ENCODE data around the gene LTF. TPM values are rescaled to one million over a fixed set of nuclear protein-coding genes. Genes with fewer than 3 reads are reported as not detected.

LTF gene
- total and polyA plus RNA-seq, 2 donors (not counting 1 experiment from before 2014, with no cell fraction given): 0.22 TPM; not detected in 1

DNA sequence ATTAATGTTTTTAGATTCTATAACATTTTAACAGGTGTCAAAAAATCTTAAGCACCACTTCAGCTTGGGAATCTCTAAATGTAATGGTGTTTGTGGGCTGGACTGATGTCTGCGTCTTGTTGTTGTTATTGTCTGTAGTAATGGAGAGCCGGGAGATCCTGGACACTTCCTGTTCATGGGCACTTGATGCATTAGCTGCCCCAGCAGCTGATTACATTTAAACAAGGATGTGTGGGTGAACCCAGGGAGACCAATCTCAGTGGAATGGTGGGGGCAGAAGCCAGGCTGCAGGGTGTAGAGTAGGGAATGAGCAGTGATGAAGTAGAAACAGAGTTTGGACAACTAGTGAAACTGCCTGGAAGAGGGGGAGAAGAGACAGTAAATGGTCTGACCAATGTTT, 65.6 kb downstream of the LTF start:
- Mint-ChIP-seq H3K27ac (no peak overlapping the region), H3K27me3 (no peaks in the 10 kb centered on the region), H3K9me3 (ENCODE audit: insufficient read depth) (peaks cover 3% of the 10 kb centered on the region), H3K4me3 (no peak overlapping the region), H3K4me1 (peaks cover 24% of the 10 kb centered on the region)
- CTCF ChIA-PET: interaction anchor here (1.3 to 1.4 kb wide), 2 partner anchors 10 to 304 kb away, joined by 3 read pairs; no protein-coding TSS in a partner anchor
- no peak overlapping the region for H2AFZ ChIP-seq (ENCODE audit: insufficient read depth, low read depth, low read length, poor library complexity, severe bottlenecking)
- H3K4me1 ChIP-seq (ENCODE audit: control insufficient read depth in 2 of 2, insufficient read depth in 2 of 2, low read length in 2 of 2): peaks cover 10 to 16% of the 10 kb centered on the region in 2 donors
- TF ChIP-seq, protein P1, sequence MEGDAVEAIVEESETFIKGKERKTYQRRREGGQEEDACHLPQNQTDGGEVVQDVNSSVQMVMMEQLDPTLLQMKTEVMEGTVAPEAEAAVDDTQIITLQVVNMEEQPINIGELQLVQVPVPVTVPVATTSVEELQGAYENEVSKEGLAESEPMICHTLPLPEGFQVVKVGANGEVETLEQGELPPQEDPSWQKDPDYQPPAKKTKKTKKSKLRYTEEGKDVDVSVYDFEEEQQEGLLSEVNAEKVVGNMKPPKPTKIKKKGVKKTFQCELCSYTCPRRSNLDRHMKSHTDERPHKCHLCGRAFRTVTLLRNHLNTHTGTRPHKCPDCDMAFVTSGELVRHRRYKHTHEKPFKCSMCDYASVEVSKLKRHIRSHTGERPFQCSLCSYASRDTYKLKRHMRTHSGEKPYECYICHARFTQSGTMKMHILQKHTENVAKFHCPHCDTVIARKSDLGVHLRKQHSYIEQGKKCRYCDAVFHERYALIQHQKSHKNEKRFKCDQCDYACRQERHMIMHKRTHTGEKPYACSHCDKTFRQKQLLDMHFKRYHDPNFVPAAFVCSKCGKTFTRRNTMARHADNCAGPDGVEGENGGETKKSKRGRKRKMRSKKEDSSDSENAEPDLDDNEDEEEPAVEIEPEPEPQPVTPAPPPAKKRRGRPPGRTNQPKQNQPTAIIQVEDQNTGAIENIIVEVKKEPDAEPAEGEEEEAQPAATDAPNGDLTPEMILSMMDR (IDR thresholded peaks at IDR 0.05): no peak
- TF ChIP-seq EZH2 (IDR thresholded peaks at IDR 0.05; ENCODE audit: borderline replicate concordance, insufficient read depth, low read depth, low read length, poor library complexity, severe bottlenecking): no peak
- no peaks in the 10 kb centered on the region for H3K27me3 ChIP-seq (replicated peaks in 1 of 4; ENCODE audit: control extremely low read depth in 1 of 4, control insufficient read depth in 3 of 4, insufficient read depth in 4 of 4, low read length in 3 of 4)
- H3K9ac ChIP-seq (ENCODE audit: low read length): no peak overlapping the region
- ATAC-seq (ENCODE audit: low read depth) (no peak), DNase-seq (no peak)
- POLR2A ChIA-PET: no interaction called here
- H3K27ac ChIP-seq (ENCODE audit: low read length in 2 of 2): no peak overlapping the region
- no peaks in the 10 kb centered on the region for H3K79me2 ChIP-seq (ENCODE audit: control insufficient read depth, insufficient read depth, low read length)
- no peaks in the 10 kb centered on the region for H3K9me3 ChIP-seq (ENCODE audit: control extremely low read depth in 1 of 3, control insufficient read depth in 2 of 3, insufficient read depth in 1 of 3, low read length in 2 of 3)
- intact Hi-C loops (cut with micrococcal nuclease): no loop called here
- no peaks in the 10 kb centered on the region for H3K36me3 ChIP-seq (replicated peaks in 1 of 2; ENCODE audit: control extremely low read depth in 1 of 2, control insufficient read depth in 1 of 2, extremely low read depth in 1 of 2, insufficient read depth in 2 of 2, low read length in 1 of 2)
- no peak overlapping the region for H3K4me2 ChIP-seq (replicated peaks; ENCODE audit: low read depth, low read length, poor library complexity, severe bottlenecking)
- no peaks in the 10 kb centered on the region for H4K20me1 ChIP-seq (ENCODE audit: control insufficient read depth, insufficient read depth, low read length, poor library complexity, severe bottlenecking)
- 100% methylated on average over 2 of the region's 2 CpGs for WGBS (ENCODE audit: insufficient coverage)
- H3K4me3 ChIP-seq (ENCODE audit: control extremely low read depth in 1 of 5, extremely low read depth in 1 of 5, insufficient read depth in 1 of 5, low read depth in 2 of 5, low read length in 4 of 5): no peak overlapping the region

DNA sequence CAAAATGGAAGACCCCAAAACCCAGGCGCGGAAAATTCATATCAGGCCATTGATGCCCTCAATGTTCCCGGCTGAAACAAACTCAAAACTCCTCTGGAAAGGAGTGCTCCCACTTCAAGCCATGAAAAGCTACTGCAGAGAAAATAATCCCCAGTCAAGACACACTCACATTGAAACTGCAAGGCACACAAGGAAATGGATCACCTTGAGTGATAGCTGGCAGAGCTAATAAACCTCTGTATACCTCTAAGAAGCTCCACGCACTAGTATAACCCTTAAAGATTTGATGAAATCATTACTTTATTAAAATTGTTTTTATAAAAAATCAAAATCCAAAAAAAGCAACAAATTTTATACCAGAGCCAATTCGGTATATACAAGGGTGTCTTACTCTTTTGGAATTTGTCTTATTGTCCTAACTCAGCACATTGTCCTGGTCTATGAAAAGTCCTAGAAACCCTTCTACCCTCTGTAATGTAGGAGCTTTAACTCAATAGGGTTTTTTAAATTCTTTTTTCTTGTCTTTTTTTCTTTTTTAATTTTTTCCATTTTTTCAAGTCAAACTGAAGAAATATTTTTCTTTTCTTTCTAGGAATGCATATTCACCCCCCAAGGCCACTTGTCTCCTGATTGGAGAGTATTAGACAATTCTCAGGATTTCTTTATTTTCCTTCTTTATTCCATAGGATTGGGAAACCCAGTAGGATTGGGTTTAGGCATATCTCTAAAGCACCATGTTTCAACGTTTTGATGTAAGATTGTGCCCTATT, 66.3 kb downstream of the LTF start:
- DNase-seq (no peak), ATAC-seq (ENCODE audit: low read depth) (no peak)
- Histone ChIP-seq H2AFZ (ENCODE audit: insufficient read depth, low read depth, low read length, poor library complexity, severe bottlenecking) (no peak overlapping the region), H3K4me2 (replicated peaks; ENCODE audit: low read depth, low read length, poor library complexity, severe bottlenecking) (no peak overlapping the region), H3K9ac (ENCODE audit: low read length) (no peak overlapping the region), H3K27ac (ENCODE audit: low read length in 2 of 2) (no peak overlapping the region), H3K36me3 (replicated peaks in 1 of 2; ENCODE audit: control extremely low read depth in 1 of 2, control insufficient read depth in 1 of 2, extremely low read depth in 1 of 2, insufficient read depth in 2 of 2, low read length in 1 of 2) (no peaks in the 10 kb centered on the region), H3K9me3 (ENCODE audit: control extremely low read depth in 1 of 3, control insufficient read depth in 2 of 3, insufficient read depth in 1 of 3, low read length in 2 of 3) (no peaks in the 10 kb centered on the region), H3K4me3 (ENCODE audit: control extremely low read depth in 1 of 5, extremely low read depth in 1 of 5, insufficient read depth in 1 of 5, low read depth in 2 of 5, low read length in 4 of 5) (no peak overlapping the region), H3K79me2 (ENCODE audit: control insufficient read depth, insufficient read depth, low read length) (no peaks in the 10 kb centered on the region), H3K27me3 (replicated peaks in 1 of 4; ENCODE audit: control extremely low read depth in 1 of 4, control insufficient read depth in 3 of 4, insufficient read depth in 4 of 4, low read length in 3 of 4) (no peaks in the 10 kb centered on the region), H4K20me1 (ENCODE audit: control insufficient read depth, insufficient read depth, low read length, poor library complexity, severe bottlenecking) (no peaks in the 10 kb centered on the region), H3K4me1 (ENCODE audit: control insufficient read depth in 2 of 2, insufficient read depth in 2 of 2, low read length in 2 of 2) (peaks cover 10 to 16% of the 10 kb centered on the region in 2 donors)
- POLR2A ChIA-PET: no interaction called here
- CTCF ChIA-PET: interaction anchor here (1.3 kb wide), 1 partner anchor 9 kb away, joined by 3 read pairs; no protein-coding TSS in a partner anchor
- intact Hi-C loops (cut with micrococcal nuclease): no loop called here
- 94% methylated on average over 3 of the region's 6 CpGs for WGBS (ENCODE audit: insufficient coverage)
- Mint-ChIP-seq H3K4me1 (peaks cover 24% of the 10 kb centered on the region), H3K27ac (no peak overlapping the region), H3K27me3 (no peaks in the 10 kb centered on the region), H3K9me3 (ENCODE audit: insufficient read depth) (peaks cover 3% of the 10 kb centered on the region), H3K4me3 (no peak overlapping the region)
- TF ChIP-seq, protein P1 (IDR thresholded peaks at IDR 0.05): no peak
- TF ChIP-seq EZH2 (IDR thresholded peaks at IDR 0.05; ENCODE audit: borderline replicate concordance, insufficient read depth, low read depth, low read length, poor library complexity, severe bottlenecking): no peak
